Fibroblast of pulmonary artery (primary cell): ENCODE results near the gene ZNF440.
"Not testable (repeated sequence)": the region's sequence is repeated elsewhere in the genome, so short reads cannot be mapped to it uniquely, and the experiment has no call there.

Experiments used
- DNase-seq: peaks from one replicate; pipeline ENCODE4 v3.0.0-alpha.2; 2010; ENCODE audit warnings: low read depth
- H3K4me3 ChIP-seq: replicated peaks from 2 replicates; pipeline ENCODE4 v1.5.1; 2011; ENCODE audit warnings: low read depth, mild to moderate bottlenecking, control low read depth, low read length, moderate library complexity
- TF ChIP-seq, protein P1 (sequence below): IDR thresholded peaks from 2 replicates; pipeline ENCODE4 v1.5.1; 2011; ENCODE audit warnings: mild to moderate bottlenecking, control low read depth, low read length, inconsistent platforms; ENCODE audit errors: missing control alignments

Gene ZNF440

DNA sequence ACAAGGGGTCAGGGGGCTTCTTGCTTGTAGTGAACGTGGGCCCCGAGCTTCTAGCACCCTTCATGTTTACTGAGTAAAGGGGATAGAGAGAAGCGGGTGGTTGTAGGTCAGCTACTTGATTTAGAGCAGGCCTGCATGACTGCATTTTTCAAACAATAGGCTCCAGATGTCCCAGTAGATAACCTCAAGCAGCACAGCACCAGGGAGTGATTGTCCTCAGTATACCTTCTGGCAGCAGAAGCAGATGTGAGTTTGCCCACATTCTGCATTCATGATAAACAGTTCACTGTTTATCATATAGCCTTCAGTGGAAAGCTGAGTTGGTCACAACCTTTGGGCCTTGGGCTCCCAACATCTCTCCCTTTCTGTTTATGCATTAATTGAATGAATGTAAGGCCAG lies 39.3 kb downstream of the ZNF440 start:
- no peak for DNase-seq
- TF ChIP-seq, protein P1, sequence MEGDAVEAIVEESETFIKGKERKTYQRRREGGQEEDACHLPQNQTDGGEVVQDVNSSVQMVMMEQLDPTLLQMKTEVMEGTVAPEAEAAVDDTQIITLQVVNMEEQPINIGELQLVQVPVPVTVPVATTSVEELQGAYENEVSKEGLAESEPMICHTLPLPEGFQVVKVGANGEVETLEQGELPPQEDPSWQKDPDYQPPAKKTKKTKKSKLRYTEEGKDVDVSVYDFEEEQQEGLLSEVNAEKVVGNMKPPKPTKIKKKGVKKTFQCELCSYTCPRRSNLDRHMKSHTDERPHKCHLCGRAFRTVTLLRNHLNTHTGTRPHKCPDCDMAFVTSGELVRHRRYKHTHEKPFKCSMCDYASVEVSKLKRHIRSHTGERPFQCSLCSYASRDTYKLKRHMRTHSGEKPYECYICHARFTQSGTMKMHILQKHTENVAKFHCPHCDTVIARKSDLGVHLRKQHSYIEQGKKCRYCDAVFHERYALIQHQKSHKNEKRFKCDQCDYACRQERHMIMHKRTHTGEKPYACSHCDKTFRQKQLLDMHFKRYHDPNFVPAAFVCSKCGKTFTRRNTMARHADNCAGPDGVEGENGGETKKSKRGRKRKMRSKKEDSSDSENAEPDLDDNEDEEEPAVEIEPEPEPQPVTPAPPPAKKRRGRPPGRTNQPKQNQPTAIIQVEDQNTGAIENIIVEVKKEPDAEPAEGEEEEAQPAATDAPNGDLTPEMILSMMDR: no peak
- no peak overlapping the region for H3K4me3 ChIP-seq

DNA sequence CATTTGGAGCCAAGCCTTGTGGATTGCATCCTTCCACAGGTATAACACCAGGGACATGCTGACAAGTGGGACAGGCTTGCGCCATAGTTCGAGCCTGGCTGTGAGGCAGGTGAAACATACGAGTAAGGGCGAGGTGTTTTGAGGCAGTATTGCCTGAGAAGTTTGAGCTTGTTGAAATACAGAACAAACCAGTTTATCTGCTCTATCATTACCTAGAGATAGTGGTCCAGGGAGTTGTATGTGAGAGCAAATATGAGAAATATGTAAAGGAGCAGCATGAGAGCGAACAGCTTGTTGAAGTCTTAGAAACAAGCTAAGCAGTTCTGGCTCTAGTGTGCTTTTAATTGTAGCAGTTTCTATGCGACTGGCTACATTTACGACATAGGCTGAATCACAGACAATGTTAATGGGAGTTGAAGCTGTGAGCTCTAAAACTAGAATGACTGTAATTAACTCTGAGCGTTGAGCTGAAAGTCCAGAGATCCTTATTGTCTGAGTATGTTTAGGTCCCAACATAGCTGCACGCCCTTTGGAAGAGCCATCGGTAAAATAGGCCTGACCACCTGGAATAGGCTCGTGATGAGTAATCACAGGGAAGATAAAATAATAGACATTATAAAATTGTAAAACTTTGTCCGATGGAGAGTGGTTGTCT lies 42.6 kb downstream of the ZNF440 start:
- H3K4me3 ChIP-seq: no peak overlapping the region
- TF ChIP-seq, protein P1: no peak
- DNase-seq: no peak

DNA sequence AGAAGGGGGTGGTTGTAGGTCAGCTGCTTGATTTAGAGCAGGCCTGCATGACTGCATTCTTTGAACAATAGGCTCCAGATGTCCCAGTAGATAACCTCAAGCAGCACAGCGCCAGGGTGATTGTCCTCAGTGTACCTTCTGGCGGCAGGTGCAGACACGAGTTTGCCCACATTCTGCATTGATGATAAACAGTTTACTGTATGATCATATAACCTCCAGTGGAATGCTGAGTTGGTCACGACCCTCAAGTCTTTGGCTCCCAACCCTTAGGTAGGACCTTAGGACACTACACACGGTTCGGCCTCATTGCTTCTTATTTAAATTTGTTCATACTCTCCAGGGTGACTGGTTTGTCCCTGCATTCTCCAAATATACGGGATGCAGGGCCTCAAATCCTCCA lies 46.6 kb downstream of the ZNF440 start:
- no peak overlapping the region for H3K4me3 ChIP-seq
- TF ChIP-seq, protein P1: no peak
- DNase-seq: no peak

DNA sequence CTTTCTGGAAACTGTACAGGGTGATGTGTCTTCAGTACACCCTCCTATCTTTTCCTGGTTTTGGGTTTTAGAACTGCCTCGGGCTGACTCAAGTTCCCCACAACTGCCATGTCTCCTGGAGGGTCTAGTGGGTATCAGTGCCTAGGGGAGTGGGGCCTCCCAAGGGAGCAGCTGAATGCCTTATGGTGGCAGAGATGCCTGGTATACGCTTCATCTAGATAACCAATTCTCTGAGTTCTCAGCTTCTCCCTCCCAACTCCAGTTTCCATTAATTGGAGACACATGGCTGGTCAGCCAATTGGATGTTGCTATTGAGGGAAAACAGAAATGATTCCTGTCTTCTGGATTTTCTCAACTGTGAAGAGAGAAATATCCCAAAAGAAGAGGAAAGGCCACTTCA lies 47.2 kb downstream of the ZNF440 start:
- no peak overlapping the region for H3K4me3 ChIP-seq
- DNase-seq: no peak
- TF ChIP-seq, protein P1: no peak

- not testable (repeated sequence) for H3K4me3 ChIP-seq, DNase-seq
These were observed 53.7 kb downstream of the ZNF440 start for GRCh38 chr19:11867766-11868165.

DNA sequence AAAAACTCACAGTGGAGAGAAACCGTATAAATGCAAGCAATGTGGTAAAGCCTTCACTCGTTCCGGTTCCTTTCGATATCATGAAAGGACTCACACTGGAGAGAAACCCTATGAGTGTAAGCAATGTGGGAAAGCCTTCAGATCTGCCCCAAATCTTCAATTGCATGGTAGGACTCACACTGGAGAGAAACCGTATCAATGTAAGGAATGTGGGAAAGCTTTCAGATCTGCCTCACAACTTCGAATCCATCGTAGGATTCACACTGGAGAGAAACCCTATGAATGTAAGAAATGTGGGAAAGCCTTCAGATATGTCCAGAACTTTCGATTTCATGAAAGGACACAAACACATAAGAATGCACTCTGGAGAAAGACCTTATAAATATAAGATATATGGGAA lies 54.1 kb downstream of the ZNF440 start:
- no peak overlapping the region for H3K4me3 ChIP-seq
- no peak for DNase-seq
- TF ChIP-seq, protein P1: no peak

DNA sequence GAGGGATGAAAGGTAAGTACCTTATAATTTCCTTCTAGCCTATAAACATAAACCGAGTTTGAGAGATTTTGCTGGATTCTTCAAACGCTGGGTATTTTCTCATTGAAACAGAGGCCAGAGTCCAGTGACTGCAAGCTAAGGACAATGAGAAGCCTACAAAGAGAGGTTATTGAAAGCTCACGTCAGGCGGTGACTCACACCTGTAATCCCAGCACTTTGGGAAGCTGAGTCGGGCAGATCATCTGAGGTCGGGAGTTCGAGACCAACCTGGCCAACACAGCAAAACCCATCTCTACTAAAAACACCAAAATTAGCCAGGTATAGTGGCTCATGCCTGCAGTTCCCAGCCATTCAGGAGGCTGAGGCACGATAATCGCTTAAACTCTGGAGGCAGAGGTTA lies 58.6 kb downstream of the ZNF440 start:
- TF ChIP-seq, protein P1: no peak
- no peak for DNase-seq
- H3K4me3 ChIP-seq: no peak overlapping the region
